Measurements from ENCODE around the gene LIX1L. TPM values are rescaled to one million over a fixed set of nuclear protein-coding genes. Genes with fewer than 3 reads are reported as not detected.

LIX1L gene
- total RNA-seq, 4 donors from 2014 or later, result 37.1 to 108 (median 75.4) TPM

DNA sequence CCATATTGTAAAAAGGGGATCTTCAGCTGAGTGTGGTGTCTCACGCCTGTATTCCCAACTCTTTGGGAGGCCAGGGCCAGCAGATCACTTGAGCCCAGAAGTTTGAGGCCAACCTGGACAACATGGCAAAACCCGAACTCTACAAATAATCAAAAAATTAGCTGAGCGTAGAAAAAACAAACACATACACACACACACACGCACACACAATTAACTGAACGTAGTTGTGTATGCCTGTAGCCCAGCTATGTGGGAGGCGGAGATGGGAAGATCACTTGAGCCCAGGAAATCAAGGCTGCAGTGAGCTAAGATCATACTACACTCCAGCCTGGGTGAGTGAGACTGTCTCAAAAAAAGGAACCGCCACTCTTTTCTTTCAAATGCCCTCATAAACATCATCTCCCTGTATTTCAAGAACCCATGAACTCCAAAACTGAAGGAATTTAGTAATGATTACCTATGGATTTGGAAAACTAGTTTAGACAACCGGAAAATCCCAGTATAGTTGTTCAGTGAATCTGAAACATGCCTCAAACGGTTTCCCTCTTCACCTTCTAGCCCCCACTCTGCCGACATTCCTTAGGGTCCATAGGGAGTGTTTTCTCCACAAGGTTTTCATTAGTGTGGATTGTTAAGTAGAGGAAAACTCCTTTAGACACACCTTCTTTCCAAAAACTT lies 34.1 kb upstream of the LIX1L start:
- H3K4me1 ChIP-seq, result peaks cover 7 to 11% of the 10 kb centered on the region in 2 donors
- intact Hi-C loops (cut with DNase I; ENCODE audit: low total_unique reads) (no loop called here), in situ Hi-C loops (cut with MboI; ENCODE audit: low sequenced_read_pairs in 4 of 4) (no loop called here)
- peak overlapping the region; percentile 63 to 98 (median 81) for H3K4me3 ChIP-seq
- peak; percentile 26 to 52 for TF ChIP-seq POLR2A (IDR thresholded peaks at IDR 0.05)
- TF ChIP-seq, protein P1, sequence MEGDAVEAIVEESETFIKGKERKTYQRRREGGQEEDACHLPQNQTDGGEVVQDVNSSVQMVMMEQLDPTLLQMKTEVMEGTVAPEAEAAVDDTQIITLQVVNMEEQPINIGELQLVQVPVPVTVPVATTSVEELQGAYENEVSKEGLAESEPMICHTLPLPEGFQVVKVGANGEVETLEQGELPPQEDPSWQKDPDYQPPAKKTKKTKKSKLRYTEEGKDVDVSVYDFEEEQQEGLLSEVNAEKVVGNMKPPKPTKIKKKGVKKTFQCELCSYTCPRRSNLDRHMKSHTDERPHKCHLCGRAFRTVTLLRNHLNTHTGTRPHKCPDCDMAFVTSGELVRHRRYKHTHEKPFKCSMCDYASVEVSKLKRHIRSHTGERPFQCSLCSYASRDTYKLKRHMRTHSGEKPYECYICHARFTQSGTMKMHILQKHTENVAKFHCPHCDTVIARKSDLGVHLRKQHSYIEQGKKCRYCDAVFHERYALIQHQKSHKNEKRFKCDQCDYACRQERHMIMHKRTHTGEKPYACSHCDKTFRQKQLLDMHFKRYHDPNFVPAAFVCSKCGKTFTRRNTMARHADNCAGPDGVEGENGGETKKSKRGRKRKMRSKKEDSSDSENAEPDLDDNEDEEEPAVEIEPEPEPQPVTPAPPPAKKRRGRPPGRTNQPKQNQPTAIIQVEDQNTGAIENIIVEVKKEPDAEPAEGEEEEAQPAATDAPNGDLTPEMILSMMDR (IDR thresholded peaks at IDR 0.05 in 4 of 5, conservative IDR thresholded peaks at IDR 0.05 in 1 of 5), result no peak
- peak in 1 of 2 donors; percentile 14 for ATAC-seq
- H3K27me3 ChIP-seq, result no peaks in the 10 kb centered on the region
- peak overlapping the region; percentile 95 to 99 (median 98) for H3K27ac ChIP-seq
- no peaks in the 10 kb centered on the region for H3K9me3 ChIP-seq
- peak in 1 of 2 donors; percentile 53 for DNase-seq
- H3K36me3 ChIP-seq, result peaks cover 26 to 40% of the 10 kb centered on the region in 2 donors

DNA sequence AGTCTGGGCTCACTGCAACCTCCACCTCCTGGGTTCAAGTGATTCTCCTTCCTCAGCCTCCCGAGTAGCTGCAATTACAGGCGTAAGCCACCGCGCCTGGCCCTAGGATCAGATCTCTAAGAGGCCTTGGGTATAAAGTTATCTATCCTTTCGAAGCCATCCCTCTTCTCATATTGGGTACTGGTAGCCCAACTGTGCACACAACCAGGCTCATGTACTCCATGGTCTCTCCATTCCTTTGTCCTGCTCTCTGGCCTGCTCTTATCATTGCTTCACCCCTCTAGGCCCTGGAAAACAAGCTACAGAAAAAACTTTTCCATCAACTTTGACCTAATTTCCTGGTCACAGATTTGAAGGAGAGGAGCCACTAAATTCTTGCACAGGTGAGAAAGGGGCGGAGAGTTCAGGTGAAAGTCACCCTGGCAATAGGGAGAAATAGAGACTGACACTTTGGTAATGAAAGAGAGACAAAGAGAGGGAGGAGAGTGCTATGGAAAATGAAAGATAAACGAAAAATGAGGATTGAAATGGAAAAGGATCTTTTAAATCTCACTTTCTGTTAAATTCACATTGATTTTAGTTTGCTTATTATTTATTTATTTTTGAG lies 32.5 kb upstream of the LIX1L start:
- Histone ChIP-seq H3K27me3 (no peaks in the 10 kb centered on the region), H3K9me3 (no peaks in the 10 kb centered on the region), H3K36me3 (peaks cover 16 to 30% of the 10 kb centered on the region in 2 donors), H3K4me1 (peaks cover 19 to 22% of the 10 kb centered on the region in 2 donors), H3K4me3 (no peak overlapping the region), H3K27ac (peak overlapping the region; percentile 95 to 99 (median 98))
- intact Hi-C loops (cut with DNase I; ENCODE audit: low total_unique reads) (no loop called here), in situ Hi-C loops (cut with MboI; ENCODE audit: low sequenced_read_pairs in 4 of 4) (no loop called here)
- TF ChIP-seq POLR2A (IDR thresholded peaks at IDR 0.05), result no peak
- TF ChIP-seq, protein P1 (IDR thresholded peaks at IDR 0.05 in 4 of 5, conservative IDR thresholded peaks at IDR 0.05 in 1 of 5), result no peak
- peak; percentile 20 to 28 for ATAC-seq
- peak in 1 of 2 donors; percentile 44 for DNase-seq

DNA sequence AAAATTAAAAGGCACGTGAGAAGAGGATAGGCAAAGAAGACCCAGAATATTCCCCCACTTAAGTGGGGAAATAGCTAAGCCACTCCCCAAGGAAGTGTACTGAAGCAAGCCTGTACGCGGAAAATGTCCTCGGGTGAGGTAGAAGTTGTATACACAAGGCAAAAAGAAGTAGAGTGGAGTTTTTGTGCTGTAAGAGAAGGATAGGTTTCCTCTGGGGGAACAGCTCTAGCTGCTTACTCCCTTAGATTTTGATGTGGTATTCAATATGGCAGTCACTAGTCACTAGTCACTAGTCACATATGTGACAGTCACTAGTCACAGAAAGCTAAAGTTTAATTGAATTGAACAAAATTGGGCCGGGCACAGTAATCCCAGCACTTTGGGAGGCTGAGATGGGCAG lies 31.0 kb upstream of the LIX1L start:
- no peak for TF ChIP-seq POLR2A (IDR thresholded peaks at IDR 0.05)
- TF ChIP-seq, protein P1 (IDR thresholded peaks at IDR 0.05 in 4 of 5, conservative IDR thresholded peaks at IDR 0.05 in 1 of 5), result no peak
- intact Hi-C loops (cut with DNase I; ENCODE audit: low total_unique reads), result no loop called here

DNA sequence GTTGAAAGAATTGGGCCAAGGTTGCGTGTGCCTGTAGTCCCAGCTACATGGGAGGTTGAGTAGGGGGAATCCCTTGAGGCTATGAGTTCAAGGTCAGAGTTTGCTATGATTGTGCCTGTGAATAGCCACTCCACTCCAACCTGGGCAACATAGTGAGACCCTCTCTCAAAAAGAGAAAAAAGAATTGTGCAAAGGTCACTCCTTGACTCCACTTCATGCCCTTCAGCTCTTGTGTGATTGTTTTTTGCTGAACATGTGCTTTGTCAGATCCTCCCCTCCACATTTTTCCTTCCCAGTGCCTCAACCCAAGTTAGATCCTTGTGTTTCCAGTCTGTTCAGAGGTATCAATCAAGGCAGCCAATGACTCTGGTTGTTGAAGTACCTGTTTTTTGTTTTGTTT lies 30.1 kb upstream of the LIX1L start:
- no peaks in the 10 kb centered on the region for H3K9me3 ChIP-seq
- TF ChIP-seq, protein P1 (IDR thresholded peaks at IDR 0.05 in 4 of 5, conservative IDR thresholded peaks at IDR 0.05 in 1 of 5), result no peak
- no peak for TF ChIP-seq POLR2A (IDR thresholded peaks at IDR 0.05)
- intact Hi-C loops (cut with DNase I; ENCODE audit: low total_unique reads) (no loop called here), in situ Hi-C loops (cut with MboI; ENCODE audit: low sequenced_read_pairs in 4 of 4) (no loop called here)
- no peaks in the 10 kb centered on the region for H3K27me3 ChIP-seq
- H3K4me1 ChIP-seq, result peaks cover 42 to 46% of the 10 kb centered on the region in 2 donors
- no peak overlapping the region for H3K4me3 ChIP-seq
- H3K36me3 ChIP-seq, result peaks cover 0 to 6% of the 10 kb centered on the region in 2 donors
- DNase-seq, result peak in 1 of 2 donors; percentile 8
- no peak for ATAC-seq
- peak overlapping the region; percentile 95 to 99 (median 98) for H3K27ac ChIP-seq

More for the DNA sequence above, 31.0 kb upstream of the LIX1L start:
- no peak overlapping the region for H3K4me3 ChIP-seq
- ATAC-seq, result no peak
- H3K36me3 ChIP-seq, result peaks cover under 1 to 14% of the 10 kb centered on the region in 2 donors
- no peaks in the 10 kb centered on the region for H3K9me3 ChIP-seq
- in situ Hi-C loops (cut with MboI; ENCODE audit: low sequenced_read_pairs in 4 of 4), result no loop called here
- H3K27ac ChIP-seq, result peak overlapping the region; percentile 95 to 99 (median 98)
- DNase-seq, result peak in 1 of 2 donors; percentile 10
- H3K27me3 ChIP-seq, result no peaks in the 10 kb centered on the region
- peaks cover 35 to 38% of the 10 kb centered on the region in 2 donors for H3K4me1 ChIP-seq
